ENCODE data around the gene TRMU. TPM values are rescaled to one million over a fixed set of nuclear protein-coding genes. Genes with fewer than 3 reads are reported as not detected.

Gene TRMU
- total and polyA plus RNA-seq, 2 donors (not counting 3 experiments of a cell fraction or from before 2014, with no cell fraction given): 42.4 to 65.7 TPM

DNA sequence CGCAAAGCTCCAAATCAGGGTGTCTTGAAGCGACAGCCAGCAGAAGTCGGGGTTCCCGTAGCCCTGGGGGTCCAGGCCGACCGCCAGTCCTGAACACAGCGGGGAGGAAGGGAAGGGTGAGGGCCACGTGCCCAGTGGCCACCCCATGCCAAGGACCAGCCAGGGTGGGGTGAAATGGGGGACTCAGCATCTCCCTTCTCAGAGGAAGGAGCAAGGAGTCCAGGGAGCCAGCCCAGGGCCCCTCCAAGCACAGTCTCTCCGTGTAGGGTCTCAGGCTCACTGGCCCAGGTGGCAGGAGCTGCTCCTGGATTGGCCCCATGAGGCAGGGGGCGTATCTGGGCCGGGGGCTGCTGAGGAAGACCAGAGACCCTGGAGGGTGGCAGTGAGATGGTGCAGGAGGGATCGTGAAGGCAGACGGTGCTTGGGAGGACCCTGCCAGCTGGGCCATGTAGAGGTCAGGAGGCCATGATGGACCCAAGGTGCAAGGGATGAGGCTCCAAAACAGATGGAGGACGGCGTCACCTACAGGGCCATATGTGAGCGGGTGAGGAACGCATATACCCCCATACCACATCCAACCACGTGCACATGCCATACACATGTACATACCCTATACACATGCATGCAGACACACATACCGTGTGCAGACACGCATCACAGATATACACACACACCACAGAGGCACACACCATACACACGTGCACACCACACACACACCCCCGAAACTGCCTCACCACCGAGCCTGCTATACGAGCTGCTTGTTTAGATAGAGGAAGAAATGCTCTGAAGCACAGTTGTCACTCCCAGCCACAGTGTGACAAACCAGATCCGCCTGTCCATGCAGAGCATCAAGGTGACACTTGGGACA lies 34.4 kb downstream of the TRMU start:
- Histone ChIP-seq H4K20me1 (replicated peaks; ENCODE audit: control insufficient read depth, extremely low read depth, insufficient read depth, low read length) (no peaks in the 10 kb centered on the region), H3K36me3 (ENCODE audit: control insufficient read depth in 2 of 2, extremely low read depth in 1 of 2, insufficient read depth in 2 of 2, low read length in 2 of 2) (no peaks in the 10 kb centered on the region), H3K4me3 (replicated peaks in 1 of 3; ENCODE audit: insufficient read depth in 1 of 3, low read depth in 1 of 3, low read length in 3 of 3) (no peak overlapping the region), H3K4me2 (ENCODE audit: insufficient read depth, low read length) (no peak overlapping the region), H3K9ac (replicated peaks; ENCODE audit: extremely low read depth, insufficient read depth, low read length) (no peak overlapping the region), H2AFZ (ENCODE audit: low read depth, low read length) (no peak overlapping the region), H3K27ac (ENCODE audit: insufficient read depth, low read depth, low read length) (no peak overlapping the region), H3K9me3 (replicated peaks; ENCODE audit: control insufficient read depth, insufficient read depth, low read length) (no peaks in the 10 kb centered on the region), H3K9me1 (replicated peaks; ENCODE audit: control insufficient read depth, extremely low read depth, insufficient read depth, low read length) (no peaks in the 10 kb centered on the region), H3K4me1 (ENCODE audit: control insufficient read depth, extremely low read depth, insufficient read depth, low read length) (peaks cover 6% of the 10 kb centered on the region), H3K79me2 (ENCODE audit: control insufficient read depth, insufficient read depth, low read length) (no peaks in the 10 kb centered on the region), H3K27me3 (ENCODE audit: control insufficient read depth in 2 of 2, insufficient read depth in 2 of 2, low read length in 2 of 2) (no peaks in the 10 kb centered on the region)
- FAIRE-seq: no peak
- intact Hi-C loops (cut with micrococcal nuclease) (no loop called here), dilution Hi-C loops (cut with MboI; ENCODE audit: extremely low pct_ligation_motif_present, low sequenced_read_pairs) (no loop called here)
- TF ChIP-seq JUN (IDR thresholded peaks at IDR 0.05; ENCODE audit: borderline replicate concordance, insufficient read depth, insufficient read length, low read depth) (no peak), POLR2A (IDR thresholded peaks at IDR 0.05; ENCODE audit: low read depth, low read length) (no peak), GATA2 (IDR thresholded peaks at IDR 0.05; ENCODE audit: insufficient read depth, insufficient read length, low read depth, low read length) (no peak), FOS (IDR thresholded peaks at IDR 0.05; ENCODE audit: borderline replicate concordance, insufficient read depth, low read length) (no peak), EZH2 (IDR thresholded peaks at IDR 0.05; ENCODE audit: borderline replicate concordance, low read depth, low read length, severe bottlenecking) (no peak), MYC (IDR thresholded peaks at IDR 0.05; ENCODE audit: low read depth, low read length) (no peak), POLR2AphosphoS5 (IDR thresholded peaks at IDR 0.05; ENCODE audit: insufficient read depth, low read depth, low read length) (no peak)
- TF ChIP-seq, protein P1, sequence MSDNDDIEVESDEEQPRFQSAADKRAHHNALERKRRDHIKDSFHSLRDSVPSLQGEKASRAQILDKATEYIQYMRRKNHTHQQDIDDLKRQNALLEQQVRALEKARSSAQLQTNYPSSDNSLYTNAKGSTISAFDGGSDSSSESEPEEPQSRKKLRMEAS (IDR thresholded peaks at IDR 0.05; ENCODE audit: insufficient read depth, insufficient read length): no peak
- TF ChIP-seq, protein P2, sequence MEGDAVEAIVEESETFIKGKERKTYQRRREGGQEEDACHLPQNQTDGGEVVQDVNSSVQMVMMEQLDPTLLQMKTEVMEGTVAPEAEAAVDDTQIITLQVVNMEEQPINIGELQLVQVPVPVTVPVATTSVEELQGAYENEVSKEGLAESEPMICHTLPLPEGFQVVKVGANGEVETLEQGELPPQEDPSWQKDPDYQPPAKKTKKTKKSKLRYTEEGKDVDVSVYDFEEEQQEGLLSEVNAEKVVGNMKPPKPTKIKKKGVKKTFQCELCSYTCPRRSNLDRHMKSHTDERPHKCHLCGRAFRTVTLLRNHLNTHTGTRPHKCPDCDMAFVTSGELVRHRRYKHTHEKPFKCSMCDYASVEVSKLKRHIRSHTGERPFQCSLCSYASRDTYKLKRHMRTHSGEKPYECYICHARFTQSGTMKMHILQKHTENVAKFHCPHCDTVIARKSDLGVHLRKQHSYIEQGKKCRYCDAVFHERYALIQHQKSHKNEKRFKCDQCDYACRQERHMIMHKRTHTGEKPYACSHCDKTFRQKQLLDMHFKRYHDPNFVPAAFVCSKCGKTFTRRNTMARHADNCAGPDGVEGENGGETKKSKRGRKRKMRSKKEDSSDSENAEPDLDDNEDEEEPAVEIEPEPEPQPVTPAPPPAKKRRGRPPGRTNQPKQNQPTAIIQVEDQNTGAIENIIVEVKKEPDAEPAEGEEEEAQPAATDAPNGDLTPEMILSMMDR (IDR thresholded peaks at IDR 0.05; ENCODE audit: extremely low read depth in 1 of 2, insufficient read depth in 1 of 2, low read depth in 1 of 2, low read length in 2 of 2): no peak
- ChIA-PET CTCF (interaction anchor here (0.5 to 6.2 kb wide), 2 partner anchors 121 to 170 kb away, joined by 3 to 418 read pairs; partner anchors contain the start of gene CELSR1), POLR2A (no interaction called here)
- no peak for DNase-seq (ENCODE audit: low read depth, low spot score)
- BruUV-seq (replicated peaks): no TSS peak

Measured in endothelial cell of umbilical vein (primary cell).